Inflammatory macrophage treated with lipopolysaccharide for 4 hours (primary cell): Measurements from ENCODE around the gene ALKBH8.
"Not testable (repeated sequence)": the region's sequence is repeated elsewhere in the genome, so short reads cannot be mapped to it uniquely, and the experiment has no call there.

Experiments used
- DNase-seq: peaks from one replicate; pipeline ENCODE4 v3.0.0-alpha.2; 2020

The ALKBH8 gene, protein sequence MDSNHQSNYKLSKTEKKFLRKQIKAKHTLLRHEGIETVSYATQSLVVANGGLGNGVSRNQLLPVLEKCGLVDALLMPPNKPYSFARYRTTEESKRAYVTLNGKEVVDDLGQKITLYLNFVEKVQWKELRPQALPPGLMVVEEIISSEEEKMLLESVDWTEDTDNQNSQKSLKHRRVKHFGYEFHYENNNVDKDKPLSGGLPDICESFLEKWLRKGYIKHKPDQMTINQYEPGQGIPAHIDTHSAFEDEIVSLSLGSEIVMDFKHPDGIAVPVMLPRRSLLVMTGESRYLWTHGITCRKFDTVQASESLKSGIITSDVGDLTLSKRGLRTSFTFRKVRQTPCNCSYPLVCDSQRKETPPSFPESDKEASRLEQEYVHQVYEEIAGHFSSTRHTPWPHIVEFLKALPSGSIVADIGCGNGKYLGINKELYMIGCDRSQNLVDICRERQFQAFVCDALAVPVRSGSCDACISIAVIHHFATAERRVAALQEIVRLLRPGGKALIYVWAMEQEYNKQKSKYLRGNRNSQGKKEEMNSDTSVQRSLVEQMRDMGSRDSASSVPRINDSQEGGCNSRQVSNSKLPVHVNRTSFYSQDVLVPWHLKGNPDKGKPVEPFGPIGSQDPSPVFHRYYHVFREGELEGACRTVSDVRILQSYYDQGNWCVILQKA

GRCh38 chr11:107565219-107565937, at the start of gene ALKBH8:
Gene ALKBH8, minus strand, starts transcription at chr11:107565735. Its CDS starts 4,842 bp downstream, at chr11:107560893.
- peak; percentile 95 for DNase-seq

DNA sequence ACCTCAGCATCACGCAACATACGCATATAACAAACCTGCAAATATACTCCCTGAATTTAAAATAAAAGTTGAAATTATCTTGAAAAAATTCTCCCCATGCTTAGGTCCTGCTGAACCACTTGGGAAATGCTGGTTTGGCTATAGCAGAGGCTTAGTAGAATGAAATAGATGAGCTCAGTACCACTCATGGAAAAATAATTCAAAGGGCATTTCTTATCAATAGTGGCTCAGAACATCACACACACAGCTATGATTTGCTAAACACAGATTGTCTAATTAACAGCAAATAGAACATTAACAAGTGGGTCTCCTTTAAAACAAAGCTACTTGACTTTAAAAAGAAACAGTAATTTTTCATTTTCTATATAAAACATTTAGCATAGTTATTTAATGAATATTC, 46.9 kb upstream of the ALKBH8 start:
- no peak for DNase-seq

GRCh38 chr11:107609400-107610218, 44.1 kb upstream of the ALKBH8 start:
- DNase-seq = no peak

DNA sequence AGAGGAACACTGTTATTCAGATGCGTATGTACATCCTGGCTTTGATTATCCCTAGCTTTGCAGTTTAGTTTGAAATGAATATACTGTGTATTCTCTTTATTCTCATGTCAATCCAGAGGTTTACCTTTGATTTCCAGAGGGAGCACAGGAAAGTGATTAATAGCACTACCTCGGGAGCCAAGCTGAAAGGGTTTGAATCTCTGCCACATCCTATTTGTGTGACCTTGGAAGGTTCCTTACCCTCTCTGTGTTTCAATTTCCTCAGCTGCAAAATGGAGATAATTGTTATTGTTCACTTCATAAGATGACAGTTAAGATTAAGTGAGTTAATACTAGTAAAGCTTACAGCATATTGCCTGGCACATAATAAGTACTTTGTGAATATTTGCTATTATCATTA, 43.3 kb upstream of the ALKBH8 start:
- DNase-seq = no peak

DNA sequence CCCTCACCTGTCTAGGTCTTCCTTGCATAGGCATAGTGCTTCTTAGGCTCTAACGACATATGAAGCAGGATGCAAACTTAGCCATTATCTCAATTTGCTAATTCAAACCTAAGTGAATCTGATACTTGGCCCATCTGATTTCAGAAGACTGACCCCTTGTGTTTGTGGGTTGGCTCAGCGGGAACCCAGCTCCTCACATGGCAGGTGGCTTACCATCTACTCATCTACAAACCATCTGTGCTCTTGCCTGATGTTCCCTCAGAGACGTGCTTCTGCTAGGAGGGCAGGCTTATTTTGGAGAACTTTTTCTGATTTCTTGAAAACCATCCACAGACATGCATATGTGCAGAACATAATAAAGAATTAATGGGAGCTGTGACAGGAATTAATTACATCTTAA, 40.6 kb upstream of the ALKBH8 start:
- DNase-seq = no peak

GRCh38 chr11:107605061-107606006, 39.8 kb upstream of the ALKBH8 start:
- no peak for DNase-seq

DNA sequence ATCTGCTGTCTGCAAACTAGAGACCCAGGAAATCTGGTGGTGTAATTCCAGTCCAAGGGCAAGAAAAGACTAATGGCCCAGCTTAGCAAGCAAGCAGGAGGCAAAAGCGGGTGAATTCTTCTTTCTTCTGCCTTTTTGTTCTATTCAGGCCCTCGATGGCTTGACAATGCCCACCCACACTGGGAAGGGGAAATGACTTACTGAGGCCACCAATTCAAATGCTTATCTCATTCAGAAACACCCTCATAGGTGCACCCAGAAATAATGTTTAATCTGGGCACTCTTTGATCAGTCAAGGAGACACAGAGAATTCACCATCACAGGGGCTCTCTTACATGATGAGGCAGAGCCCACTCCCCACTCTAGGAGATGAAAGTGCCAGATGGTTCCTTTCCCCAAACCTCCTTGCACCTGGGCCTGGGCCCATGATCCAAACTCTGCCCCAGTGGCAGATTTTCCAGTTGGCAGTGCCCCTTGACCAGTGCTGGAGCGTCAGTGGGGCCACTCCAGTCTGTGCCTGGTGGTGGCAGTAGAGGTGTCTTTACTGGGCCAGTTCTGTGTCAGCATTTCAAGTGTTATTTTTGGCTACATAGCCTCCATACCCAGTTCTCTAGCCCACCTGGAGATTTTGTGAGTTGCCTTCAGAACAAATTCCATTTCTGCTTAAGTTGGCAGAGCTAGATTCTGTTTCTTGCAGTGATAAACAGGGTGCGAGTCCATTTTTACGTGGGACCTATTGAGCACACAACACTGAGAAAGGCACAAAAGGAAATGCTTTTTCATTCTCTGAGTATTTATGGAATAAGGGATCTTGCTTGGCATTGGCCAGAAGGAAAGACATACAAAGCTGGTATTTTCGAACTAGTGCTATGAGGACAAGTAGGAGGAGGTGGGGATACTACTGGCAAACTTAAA, 32.9 kb upstream of the ALKBH8 start:
- peak; percentile 25 for DNase-seq

GRCh38 chr11:107594736-107595135, 29.2 kb upstream of the ALKBH8 start:
- no peak for DNase-seq

GRCh38 chr11:107593951-107594350, 28.4 kb upstream of the ALKBH8 start:
- no peak for DNase-seq

DNA sequence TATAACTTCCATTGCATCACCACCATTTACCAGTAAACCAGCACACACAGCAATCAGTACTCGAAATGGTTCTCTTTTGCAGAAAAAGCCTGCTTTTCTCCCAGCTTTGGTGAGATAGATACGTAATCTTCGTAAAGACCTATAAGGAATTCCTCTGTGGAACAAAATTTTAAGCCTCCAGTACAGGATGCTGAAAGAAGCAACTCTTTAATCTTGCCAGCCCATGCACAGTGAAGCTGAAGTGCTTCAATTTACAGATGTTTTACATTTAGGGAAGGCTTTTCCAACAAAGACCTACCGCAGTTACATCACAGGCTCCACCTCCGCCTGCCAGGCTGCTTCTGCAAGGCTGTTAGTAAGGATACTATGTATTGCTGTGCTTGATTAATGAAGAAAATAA, 27.3 kb upstream of the ALKBH8 start:
- DNase-seq = no peak

DNA sequence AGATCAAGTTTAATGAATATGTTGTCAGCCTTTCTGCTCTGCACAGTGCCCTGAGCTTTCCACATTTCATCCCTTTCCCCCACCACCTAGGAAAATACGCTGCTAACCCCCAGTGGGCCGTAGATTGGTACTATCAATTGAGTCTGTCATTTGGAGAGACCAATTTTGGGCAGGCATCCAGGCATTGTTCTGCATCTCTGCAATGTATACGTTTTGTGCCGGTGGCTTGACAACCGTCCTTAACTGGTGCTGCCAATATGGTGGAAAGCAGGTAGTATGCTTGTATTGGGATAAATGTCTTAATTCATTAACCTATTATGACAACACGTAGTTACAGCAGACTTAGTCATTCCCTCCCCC, 26.7 kb upstream of the ALKBH8 start:
- no peak for DNase-seq

DNA sequence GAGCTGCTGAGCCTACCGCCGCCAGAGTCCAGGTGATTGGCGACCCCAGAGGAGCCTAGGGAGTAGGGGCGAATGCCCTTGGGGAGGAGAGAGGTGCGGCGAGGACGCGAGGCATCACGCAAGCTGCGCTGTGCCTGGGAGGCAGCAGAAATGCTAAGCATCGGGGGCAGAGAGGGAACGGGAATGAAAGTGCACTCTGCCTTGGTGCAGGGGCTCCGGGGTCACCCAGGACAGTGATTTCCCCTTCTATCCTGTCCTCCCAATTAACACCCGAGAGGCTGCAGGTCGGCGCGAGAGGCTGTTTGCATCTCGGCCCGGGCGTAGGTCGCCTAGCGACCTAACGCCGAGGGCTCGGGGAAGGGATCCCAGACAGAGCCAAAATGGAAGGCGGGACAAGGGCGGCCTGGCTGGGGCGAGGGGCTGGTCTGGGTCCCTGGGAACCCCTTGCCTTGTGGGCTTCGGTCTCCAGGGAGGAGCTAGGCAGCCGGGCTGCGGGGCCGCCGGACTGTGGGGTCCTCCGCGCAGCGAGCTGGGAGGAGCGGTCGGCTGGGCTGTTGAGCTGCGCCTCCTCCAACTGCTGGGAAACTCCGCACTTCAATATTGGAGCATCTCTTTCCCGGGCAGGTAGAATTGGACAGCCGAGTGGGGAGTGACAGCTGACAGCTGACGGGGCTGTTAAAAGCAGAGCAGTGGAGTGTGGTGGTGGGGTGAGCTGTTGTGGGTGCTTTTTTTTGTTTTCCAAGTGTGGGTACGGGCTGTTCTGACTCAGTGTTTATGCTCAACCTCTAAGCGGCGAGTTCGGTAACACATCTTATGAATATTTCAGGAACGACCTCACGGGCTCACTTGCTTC, 26.1 kb upstream of the ALKBH8 start:
- no peak for DNase-seq

DNA sequence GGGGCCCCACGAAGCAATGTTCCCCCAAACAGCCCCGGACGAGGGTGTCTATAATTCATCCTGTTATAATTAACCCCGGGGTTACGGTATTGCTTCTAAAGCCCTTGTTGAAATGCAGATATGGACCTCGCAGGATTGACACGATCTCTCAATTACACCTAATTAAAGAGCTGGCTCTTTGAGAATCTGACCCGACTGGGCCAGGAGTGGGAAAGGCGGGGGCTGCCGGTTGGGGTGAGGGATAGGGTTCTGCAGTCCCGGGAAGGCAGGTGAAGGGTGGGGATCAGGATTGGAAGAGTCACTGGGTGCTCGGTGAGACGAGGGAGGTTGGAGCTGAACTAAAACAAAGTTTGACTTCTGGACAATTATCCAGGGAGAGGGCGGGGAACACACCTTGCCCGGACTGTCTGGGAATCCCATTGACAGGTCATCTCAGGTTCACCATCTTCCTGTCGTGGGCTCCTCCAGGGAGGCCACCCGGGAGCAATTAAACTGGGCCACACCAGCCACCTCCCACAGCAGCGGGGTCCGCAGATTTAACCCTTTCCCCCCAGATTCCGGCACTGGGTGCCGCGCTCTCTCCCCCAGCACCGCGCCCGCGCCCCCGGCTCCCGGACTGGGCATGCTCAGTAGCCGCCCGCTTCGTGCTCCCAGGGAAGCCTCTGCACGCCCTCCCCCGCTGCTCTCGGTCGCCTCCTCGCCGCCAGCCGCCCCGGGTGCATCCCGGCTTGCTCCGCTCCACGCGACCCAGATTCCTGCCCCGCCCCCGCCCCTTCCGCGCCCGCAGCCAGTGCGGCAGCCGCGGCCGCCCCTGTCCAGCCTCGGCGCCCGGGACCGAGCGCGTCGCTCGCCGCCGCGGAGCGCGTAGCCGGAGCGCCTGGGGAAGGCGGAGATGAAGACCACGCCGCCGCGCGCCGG, 25.2 kb upstream of the ALKBH8 start, which contains the start of gene ELMOD1:
Gene ELMOD1 (plus strand): TSS at position 688 of the 918 bp plus-strand sequence. CDS start 27,043 bp downstream, outside the sequence.
- DNase-seq = no peak

GRCh38 chr11:107587306-107587979, 21.9 kb upstream of the ALKBH8 start:
- DNase-seq = no peak

DNA sequence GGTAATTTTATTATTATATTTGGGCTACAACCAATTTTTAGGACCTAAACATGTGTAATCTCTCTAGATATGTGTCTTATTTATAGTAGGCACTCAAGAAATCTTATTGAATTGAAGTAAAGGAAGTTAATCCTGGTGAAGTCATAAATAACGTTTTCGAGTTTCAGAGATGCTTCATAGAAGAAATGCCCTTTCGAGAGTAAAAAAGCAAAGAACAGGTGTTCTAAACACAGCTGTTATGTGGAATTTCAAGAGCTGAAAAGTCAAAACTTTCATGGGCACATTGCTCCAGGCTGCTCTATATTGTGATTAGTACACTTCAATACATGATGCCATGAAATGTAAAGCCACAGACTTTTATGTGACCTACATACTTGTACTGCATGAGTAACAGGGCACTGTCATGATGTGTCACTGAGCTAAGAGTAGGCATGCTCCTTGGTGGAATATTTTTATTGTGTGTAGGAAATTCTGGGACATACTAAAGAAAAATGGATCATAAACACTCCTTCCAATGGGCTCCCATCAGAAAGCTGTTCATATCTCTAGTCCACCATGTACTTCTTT, 18.2 kb upstream of the ALKBH8 start:
- DNase-seq = no peak

DNA sequence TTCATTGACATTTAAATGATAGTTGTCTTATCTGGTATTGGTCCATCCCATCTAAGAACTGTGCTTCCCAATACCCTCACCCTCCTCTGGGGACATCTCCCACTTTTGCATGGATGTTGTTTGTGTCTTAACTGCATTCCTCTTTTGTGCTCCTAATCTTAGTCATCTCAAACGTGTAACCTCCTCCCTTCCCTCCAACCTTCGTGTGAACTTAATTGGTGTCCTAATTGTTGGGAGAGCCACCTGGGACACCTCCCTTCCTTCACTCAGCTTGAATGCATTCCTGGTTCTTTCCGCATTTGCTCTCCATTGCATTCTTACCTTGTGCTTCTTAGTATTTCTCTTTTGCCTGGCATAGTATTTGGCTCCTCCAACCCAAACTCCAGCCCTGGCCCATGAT, 15.6 kb upstream of the ALKBH8 start:
- DNase-seq = no peak

DNA sequence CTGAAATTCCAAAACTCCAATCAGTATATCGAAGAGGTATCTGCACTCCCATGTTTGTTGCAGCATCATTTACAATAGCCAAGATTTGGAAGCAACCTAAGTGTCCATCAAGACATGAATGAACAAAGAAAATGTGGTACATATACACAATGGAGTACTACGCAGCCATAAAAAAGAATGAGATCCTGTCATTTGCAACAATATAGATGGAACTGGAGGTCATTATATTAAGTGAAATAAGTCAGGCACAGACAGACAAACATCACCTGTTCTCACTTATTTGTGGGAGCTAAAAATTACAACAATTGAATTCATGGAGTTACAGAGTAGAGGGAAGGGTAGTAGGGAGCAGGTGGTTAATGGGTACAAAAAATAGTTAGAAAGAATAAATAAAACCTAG, 13.6 kb upstream of the ALKBH8 start:
- not testable (repeated sequence) for DNase-seq
